ENCODE data around the gene MYO1E.

MYO1E gene

DNA sequence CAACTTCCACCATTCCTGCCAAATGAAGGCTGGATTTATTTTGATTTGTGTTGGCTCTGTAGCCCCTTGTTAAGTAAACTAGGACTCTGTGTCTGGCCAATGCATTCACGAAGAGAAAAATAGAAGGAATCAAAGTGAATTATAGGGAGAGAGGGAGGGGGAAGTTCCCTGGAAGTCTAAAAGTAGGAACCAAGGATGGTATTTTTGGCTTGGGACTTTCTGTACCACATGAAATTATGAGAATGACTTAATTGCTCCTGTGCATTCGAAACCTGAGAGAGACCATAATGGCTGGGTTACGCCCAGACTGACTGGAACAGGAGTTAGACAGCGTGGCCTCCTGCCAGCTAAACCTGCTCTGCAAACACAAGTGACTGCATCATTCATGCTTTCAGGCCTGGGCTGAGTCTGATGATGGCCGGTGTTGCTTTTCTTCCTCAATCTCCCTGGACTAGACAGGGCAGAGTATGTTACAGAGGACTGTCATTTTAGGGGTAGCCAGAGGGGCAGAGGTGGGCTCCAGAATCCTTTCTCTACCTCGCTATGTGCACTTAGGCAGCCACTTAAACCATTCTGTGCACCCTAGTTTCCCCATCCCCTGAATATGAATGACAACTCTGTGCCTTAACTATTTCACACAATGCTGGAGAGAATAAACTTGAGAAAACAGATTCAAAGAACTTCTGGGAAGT lies 58.9 kb downstream of the MYO1E start:
- peak; percentile 76 for DNase-seq

DNA sequence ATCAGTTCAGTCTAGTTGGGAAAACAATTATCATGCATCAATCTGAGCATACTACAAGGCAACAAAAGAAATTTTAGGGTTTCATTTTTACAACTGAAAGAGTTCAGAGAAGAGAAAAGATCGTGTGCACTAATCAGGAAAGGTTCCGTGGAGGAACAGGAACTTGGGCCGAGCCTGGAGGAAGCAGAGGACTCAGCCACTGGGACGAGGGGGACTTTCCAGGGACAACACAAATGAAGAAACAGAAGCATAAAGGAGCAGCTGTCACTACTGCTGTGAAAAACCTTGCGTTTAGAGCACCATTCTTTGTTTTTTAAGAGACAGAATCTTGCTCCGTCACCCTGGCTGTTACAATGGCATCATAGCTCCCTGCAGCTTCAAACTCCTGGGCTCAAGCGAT lies 60.5 kb downstream of the MYO1E start:
- no peak for DNase-seq

DNA sequence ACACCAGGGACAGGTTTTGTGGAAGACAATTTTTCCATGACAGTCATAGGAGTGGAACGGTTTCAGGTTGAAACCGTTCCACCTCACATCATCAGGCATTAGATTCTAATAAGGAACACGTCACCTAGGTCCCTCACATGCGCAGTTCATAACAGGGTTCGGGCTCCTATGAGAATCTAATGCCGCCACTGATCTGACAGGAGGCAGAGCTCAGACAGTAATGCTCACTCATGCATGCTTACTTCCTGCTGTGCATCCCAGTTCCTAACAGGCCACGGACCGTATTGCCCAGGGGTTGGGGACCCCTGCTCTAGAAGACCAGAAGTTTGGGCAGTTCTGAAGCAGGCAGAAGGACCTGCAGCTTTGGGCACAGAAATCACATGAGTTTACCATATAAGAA lies 61.5 kb downstream of the MYO1E start:
- DNase-seq: no peak

DNA sequence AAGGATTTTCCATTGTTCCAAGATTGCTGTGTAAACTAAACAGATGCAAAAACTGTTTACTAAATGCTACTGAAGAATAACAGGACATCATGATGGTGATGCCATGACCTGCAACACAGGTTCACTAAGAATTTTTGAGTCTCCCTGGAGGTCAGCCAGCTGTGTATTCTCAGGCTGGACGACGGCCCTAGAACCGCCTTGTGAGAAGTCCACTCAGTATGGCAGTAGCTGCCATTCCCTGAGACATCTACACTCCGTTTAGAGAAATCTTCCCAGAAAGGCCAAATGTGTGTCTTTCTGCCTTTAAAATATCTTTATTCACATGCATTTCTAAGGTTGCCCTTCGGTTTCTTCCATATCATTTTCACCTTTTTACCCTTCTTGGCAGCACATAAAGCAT lies 63.3 kb downstream of the MYO1E start:
- DNase-seq: no peak

DNA sequence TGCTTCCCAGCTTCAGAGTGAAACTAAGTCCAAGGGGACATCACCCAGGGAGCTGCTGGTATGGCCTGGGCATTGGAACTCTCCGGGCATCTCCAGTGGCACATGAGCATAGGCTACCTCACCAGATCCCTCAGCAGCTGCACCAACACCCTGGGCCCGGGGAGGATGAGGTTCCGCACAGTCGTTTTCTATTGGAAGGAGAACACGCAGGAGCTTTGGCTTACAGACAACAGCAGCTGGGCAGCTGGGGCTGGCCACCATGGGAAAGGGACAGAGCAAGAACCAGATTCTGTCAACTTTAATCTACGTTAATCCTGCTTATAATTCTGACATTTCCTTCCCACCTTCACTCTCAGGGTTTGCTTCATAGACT lies 65.5 kb downstream of the MYO1E start:
- no peak for DNase-seq

DNA sequence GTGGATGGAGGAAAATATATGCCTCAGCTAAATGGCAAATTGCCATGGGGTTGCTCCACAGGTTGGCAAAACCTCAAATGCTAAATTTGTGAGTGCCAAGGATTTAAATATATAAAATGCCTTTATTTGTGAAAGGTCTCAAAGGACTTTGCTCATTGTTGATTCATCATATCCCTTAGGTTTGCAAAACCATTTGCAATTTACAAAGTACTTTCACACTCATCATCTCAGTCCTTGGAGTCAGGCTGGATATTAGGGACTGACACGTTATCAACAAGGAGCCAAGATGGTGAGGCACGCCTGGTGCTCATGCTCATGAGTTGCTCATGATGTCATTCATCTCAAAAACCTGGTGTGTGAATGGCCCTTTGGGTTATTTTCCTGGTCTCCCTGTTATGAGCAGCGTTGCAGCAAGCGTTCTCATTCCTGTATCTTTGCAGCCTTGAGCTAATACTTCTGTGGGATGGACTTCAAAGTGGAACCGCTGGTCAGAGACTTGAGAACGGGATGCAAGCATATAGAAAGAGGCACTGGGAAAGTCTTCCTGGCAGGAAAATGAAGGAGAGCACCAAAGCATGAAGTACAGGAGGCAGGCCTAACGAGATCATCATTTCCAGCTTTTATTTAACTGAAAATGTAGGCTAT lies 66.0 kb downstream of the MYO1E start:
- DNase-seq: no peak

DNA sequence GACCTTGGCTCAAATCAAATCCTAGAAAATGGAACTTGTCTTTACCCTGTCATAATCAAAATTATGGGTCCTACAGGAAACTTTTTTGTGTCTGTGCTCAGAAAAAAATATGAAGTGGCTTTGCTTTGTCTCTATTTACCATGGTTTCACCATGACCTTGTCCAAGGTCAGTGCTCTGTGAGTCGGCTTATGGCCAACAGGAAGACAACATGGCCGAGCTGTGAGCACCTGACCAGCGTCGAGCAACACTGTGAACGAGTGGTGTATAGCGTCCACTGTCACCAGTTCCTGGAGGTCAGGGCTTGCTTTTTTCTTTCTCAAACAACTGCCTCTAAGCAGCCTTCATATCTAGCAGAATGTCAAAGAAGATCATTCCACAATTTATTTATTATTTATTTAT lies 67.9 kb downstream of the MYO1E start:
- DNase-seq: no peak

DNA sequence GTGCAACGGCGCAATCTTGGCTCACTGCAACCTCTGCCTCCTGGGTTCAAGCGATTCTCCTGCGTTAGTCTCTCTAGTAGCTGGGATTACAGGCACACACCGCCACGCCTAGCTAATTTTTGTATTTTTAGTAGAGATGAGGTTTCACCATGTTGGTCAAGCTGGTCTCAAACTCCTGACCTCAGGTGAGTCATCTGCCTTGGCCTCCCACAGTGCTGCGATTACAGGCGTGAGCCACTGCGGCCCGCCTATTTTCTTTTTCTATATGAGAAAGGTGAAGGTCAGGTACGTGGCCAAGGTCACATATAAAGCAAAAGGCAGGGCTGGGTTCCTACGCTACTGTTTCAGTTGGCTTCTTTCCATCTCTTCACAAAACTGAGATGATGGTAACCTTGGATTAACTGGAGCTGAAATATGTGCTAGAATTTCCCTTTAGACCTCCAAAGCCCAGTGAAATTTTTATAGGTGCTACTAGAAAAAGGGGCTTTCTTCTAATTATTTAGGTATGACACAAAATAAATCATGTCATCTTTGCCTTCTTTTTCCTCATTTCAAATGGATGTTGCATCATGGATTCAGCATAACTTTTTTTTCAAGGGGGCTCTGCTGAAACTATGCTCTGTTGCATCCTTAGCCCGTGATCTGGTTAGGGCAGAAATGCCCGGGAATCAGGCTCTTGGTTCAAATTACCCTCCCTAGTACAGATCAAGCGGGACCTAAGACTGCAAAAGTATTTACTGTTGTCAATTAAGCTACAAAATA lies 68.5 kb downstream of the MYO1E start:
- DNase-seq: no peak

DNA sequence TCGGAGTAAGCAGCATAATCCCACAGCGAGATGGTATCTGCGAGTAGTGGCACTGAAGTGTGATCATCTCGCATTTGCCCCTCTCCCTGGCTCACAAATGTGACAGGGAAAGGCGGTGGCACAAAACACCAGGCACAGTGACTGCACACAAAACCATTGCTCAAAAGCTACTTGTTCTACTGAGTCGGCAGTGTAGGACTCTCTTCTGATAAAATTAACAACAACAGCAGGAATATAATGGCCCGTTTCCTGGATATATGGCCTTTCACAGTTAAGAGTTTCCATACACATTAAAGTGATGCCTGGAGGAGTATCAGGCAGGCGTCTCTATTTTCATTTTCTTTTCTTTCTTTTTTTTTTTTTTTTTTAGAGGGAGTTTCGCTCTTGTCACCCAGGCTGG lies 69.0 kb downstream of the MYO1E start:
- DNase-seq: no peak

DNA sequence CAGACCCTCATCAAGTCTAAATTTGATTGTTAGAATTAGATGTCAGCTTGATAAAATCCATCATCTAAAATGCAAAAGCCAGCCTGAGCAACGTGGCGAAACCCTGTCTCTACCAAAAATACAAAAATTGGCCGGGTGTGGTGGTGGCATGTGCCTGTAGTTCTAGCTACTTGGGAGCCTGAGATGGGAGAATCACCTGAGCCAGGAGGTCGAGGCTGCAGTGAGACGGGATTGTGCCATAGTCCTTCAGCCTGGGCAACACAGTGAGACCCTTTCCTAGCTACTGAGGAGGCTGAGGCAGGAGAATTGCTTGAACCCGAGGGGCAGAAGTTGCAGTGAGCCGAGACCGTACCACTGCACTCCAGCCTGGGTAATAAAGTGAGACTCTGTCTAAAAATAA lies 69.5 kb downstream of the MYO1E start:
- no peak for DNase-seq

DNA sequence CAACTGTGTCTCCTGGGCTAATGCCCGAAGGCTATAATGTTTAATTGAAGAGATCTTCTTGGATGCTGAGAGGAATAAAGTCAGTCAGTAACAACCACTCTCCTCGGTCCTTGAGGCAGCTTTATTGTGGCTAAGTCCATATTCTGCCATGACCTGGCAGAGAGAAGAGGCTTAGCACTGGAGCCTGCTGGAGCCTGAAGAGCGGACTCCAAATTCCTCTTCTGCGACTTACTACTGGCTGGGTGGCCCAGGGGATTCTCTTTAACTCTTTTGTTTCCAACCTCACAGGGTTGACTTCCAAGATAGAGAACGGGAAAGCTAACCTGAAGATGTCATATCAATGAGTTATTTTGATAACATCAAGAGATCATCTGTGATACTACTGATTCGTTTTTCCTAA lies 71.1 kb downstream of the MYO1E start:
- DNase-seq: no peak

DNA sequence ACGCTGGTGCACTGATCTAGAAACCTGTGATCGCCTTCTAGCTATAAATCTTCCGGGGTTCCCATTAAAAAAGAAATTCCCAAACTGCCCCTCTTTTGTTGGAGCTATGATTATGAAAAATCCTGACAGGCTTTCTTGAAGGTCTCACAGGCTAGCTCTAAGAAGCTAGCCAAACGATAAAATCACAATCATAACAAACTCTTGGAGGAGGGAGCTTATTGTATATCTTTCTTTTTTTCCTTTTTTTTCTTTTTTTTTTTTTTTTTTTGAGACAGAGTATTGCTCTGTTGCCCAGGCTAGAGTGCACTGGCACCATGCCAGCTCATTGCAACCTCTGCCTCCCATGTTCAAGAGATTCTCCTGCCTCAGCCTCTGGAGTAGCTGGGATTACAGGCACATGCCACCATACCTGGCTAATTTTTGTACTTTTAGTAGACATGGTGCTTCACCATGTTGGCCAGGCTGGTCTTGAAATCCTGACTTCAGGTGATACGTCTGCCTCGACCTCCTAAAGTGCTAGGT lies 72.0 kb downstream of the MYO1E start:
- DNase-seq: no peak

DNA sequence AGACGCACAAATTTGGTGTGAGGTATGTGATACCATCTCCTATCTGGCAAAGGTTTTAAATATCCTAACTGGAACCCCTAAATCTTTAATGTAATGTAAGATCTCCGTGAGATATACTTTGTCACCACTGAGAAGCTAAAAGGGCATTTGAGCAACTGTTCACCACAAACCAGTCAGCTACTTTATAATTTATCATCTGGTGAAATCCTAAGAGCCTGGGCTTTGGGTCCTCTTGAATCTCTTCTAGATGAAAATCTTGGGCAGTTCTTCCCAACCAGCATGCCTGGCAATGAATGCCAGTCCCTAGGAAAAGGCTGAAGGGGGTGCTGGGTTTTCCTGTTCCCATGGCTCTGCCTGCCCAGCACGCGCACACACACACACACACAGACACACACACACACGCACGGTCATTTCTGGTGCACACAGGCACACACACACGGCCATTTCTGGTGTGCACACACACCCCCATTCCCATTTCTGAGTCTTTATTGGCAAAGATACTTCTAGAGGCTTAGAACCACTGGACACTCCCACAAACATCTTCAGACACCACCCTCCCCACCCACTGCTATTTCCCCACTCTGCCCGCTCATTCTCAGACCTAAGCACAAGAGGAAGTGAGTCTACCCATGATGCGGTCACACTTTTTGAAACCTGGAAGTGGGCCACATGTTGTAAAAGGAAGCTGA lies 72.6 kb downstream of the MYO1E start:
- DNase-seq: no peak

DNA sequence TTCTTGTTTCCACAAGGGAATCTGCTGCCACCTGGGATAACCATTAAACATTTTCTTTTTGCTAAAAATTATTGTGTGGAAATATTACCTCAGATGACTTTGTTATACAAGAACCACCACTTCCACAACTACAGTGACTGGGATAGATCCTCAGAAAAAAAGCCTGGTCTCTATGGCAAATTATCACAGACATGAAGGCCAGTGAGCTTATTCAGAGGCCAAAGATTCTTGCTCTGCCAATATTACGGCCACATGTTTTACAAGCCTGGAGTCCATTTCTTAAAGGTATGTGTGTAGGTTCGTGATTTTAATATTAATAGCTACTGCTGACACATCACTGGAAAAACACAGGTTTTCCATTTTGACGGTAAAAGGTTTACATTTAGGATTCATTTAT lies 73.8 kb downstream of the MYO1E start:
- DNase-seq: no peak

DNA sequence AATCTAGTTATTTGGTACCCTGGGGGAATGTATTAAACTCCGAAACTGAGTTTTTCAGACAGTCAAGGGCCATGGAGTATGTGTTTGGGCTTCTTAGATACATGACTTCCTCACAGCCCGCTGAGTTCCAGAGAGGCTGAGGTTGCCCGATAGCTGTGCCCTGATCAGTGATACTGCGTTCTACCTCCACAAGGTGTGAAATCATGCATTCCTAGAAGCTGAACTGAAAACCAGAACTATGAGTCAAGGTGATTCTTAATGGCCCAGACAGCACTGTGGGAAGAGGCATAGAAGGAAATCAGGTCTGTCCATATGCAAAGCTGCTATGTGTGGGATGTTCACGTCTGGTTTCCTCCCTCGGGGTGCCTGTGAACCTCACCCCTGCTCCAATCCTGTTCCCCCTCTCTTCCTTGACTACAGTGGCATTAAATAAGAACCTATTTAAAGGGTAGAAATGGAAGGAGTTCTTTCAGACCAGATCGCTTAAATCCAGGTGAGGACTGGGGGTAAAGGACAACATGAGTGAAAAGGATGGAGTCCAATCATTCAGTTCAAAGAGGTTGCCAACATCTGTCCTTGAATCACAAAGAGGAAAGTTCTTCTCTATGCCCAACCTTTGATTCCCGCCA lies 74.3 kb downstream of the MYO1E start:
- DNase-seq: no peak

DNA sequence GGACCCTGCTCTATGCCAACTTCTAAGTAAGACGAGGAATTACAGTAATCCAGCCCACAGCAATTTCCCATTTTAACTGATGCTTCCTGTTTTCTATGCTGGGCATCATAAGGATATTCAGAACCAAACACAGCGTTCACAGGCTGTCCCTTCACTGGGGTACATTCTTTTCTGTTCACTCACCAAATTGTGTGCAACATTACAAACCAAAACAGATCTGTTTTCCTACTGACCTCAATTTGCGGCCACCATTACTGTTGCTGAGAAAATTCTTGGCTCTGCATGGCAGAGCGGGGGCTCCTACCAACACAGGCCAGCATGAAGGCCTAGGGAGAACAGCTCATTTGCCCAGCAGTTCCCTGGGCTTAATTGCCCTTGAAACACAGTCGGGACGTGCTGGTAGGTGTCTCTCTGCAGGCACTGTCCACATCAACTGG lies 76.5 kb downstream of the MYO1E start:
- DNase-seq: no peak

DNA sequence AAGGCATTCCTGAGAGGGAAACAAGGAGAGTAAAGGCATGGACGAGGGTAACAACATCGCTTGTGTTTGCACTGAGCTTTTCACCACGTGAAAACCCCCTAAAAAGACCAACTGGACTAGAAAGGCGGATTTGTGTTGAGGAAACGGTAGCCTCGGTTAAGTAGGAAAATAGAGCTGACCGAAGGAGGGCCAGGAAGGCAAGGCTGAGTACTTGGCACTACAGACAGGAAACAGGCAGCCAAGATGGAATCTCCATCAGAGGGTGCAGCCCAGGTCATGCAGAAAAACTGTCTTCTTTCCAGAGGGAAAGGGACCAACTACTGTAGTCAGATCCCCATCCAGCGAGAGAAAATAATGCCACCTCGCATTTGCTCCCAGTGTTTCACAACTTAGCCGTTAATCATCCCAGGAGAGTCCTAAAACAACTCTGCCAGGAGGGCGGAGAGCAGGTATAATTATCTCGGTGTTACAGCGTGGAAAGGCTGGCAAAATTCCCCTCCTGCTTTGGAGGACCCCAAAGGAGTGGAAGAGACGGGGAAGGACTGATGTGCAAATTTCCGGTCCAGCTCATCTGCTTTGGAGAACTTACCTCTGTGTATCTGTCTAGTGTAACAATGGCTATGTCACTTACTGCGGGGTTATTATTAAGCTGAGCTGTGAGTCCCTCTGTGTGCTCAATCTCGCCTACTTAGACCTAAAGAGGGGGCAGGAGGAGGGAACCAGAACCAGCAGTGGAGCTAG lies 77.2 kb downstream of the MYO1E start:
- DNase-seq: no peak

DNA sequence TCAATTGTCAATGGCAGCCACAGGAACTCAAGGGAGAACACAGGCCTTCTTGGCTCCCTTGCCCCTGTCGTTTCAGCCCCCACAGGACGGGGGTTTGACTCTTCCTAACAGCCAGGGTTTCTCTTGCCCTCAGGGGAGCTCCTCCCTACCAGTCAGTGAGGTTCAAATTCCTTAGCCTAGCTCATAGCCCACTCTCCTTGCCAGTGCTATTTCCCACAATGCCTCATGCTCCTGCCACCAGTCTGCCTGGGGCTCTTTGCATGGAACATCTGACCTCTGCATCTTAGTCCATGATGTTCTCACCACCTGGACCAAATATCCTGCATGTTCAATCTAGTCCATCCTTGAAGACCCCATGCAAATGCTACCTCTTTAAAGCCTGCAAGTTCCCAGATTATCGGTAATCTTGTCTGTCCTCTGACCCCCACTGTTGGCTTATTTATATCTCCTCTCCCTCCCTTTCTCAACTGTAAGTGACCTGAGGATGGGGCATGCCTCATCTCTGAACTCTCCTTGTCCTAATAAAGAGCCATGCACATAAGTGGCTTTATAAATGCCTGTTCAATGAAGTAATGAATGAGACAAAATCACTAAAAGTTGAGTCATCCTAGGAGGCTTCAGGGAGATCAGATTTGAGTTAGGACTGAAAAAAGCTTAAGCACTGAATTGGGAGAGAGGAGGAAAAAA lies 78.0 kb downstream of the MYO1E start:
- no peak for DNase-seq

DNA sequence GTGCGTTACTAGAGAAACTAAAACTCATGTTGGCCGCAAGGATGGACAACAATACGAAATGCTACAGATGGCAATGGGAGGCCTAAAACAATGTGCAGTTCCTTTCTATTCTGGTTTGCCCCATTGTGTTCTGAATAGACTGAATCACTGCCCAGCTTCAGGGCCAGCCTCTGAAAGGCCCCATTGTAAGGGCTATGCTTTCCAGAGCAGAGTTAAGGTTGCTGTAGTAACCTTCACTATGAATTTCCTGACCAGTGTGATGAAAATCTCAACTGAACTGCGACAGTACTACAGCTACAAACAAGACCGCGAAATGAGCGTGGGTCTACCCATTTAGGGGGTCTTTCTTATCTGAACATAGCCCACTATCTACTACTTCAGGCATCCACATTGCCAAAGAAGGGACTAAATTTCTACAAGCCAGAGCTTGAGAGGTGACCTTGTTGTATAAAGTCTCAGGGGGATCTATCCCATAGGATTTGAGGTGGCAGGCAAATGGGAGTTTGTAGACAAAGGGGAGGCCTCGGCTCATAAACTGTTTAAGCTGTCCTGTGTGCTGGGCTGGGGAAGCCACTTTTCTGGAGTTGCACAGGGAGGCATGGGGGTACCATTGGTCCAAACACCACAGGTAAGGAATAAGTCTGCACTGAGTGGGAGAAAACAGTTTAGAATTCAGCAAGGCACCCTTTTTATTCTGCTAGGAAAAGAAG lies 80.1 kb downstream of the MYO1E start:
- DNase-seq: no peak

DNA sequence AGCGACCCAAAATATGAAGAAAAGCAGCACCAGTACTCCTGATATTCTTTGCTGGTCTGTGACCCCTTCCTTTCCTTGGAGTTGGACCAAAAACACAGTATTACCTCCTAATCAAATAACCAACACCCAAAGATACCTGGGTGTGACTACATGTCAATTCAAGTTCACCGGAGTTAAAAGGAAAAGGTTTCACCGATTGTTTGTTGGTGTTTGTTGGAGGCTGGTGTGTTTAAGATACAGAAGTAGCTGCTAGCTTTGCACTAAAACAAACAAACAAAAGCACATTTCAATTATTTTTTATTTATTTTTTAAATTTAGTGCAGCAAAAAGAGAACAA lies 81.5 kb downstream of the MYO1E start:
- no peak for DNase-seq

Measured in NCI-H774 (cell line).